Colonic mucosa (tissue), 4 donors: ENCODE results near the gene ZNF408. TPM values are rescaled to one million over a fixed set of nuclear protein-coding genes. Genes with fewer than 3 reads are reported as not detected.
"Not testable (repeated sequence)": the region's sequence is repeated elsewhere in the genome, so short reads cannot be mapped to it uniquely, and the experiment has no call there.

Experiments
- DNase-seq: peaks from one replicate; pipeline ENCODE4 v3.0.0-alpha.2; 2020
- H3K27ac ChIP-seq: fragments of 200-600 bp; one replicate; pipeline ENCODE4 v1.8.0; 2021
- H3K27me3 ChIP-seq: fragments of 200-600 bp; one replicate; pipeline ENCODE4 v1.8.0; 2021
- H3K36me3 ChIP-seq: fragments of 200-600 bp; one replicate; pipeline ENCODE4 v1.8.0; 2021
- H3K4me1 ChIP-seq: fragments of 200-600 bp; one replicate; pipeline ENCODE4 v1.8.0; 2021; ENCODE audit warnings: mild to moderate bottlenecking
- H3K4me3 ChIP-seq: fragments of 200-600 bp; one replicate; pipeline ENCODE4 v1.8.0; 2021
- H3K9ac ChIP-seq, 2 donors: one replicate each; pipeline ENCODE4 v1.7.0; 2013; ENCODE audit warnings: control low read depth in 2 of 2, low read depth in 2 of 2, low read length in 2 of 2
- H3K9me3 ChIP-seq: fragments of 200-600 bp; one replicate; pipeline ENCODE4 v1.8.0; 2021
- CTCF ChIP-seq: fragments of 200-600 bp; IDR thresholded peaks from one replicate; pipeline ENCODE4 v1.8.0; 2022; ENCODE audit warnings: antibody characterized with exemption, mild to moderate bottlenecking
- intact Hi-C: fragments of 100-400 bp; cut with DNase I; formaldehyde crosslinking; loops from one replicate; pipeline ENCODE4 v1.14.1; 2022
- total RNA-seq, 2 donors: library from RNA; stranded (reverse); fragmentation: NEBNext Ultra II Directional in 1 of 2; extraction: Animal tissue kit (Norgen Biotek cat#: 25700) in 1 of 2; gene quantifications; one replicate each; pipeline ENCODE4 v1.2.1, GENCODE V29; 2021
- donor health status: healthy.
- donor health status: DM: no; HTN: no; CAD: no.
- donor health status: DM: no; HTN: no; CAD: no.

The ZNF408 gene
- total RNA-seq, 2 donors from 2014 or later, result 11.7 to 15.5 TPM

GRCh38 chr11:46666516-46666915 lies 34.3 kb upstream of the ZNF408 start:
- Histone ChIP-seq H3K36me3 (no peaks in the 10 kb centered on the region), H3K27ac (no peak overlapping the region), H3K27me3 (no peaks in the 10 kb centered on the region), H3K9ac (no peak overlapping the region), H3K4me3 (no peak overlapping the region), H3K9me3 (no peaks in the 10 kb centered on the region), H3K4me1 (no peaks in the 10 kb centered on the region)
- DNase-seq, result no peak
- no peak for TF ChIP-seq CTCF
- intact Hi-C loops, result no loop called here

GRCh38 chr11:46667043-46667481 lies 33.8 kb upstream of the ZNF408 start:
- Histone ChIP-seq H3K36me3 (no peaks in the 10 kb centered on the region), H3K27ac (no peak overlapping the region)

GRCh38 chr11:46668480-46669085 lies 32.2 kb upstream of the ZNF408 start:
- H3K9ac ChIP-seq, result no peak overlapping the region
- no peaks in the 10 kb centered on the region for H3K36me3 ChIP-seq
- no peak for DNase-seq
- no peaks in the 10 kb centered on the region for H3K4me1 ChIP-seq
- H3K27me3 ChIP-seq, result no peaks in the 10 kb centered on the region
- no peak overlapping the region for H3K27ac ChIP-seq
- no peak for TF ChIP-seq CTCF
- no peak overlapping the region for H3K4me3 ChIP-seq
- intact Hi-C loops, result no loop called here
- H3K9me3 ChIP-seq, result no peaks in the 10 kb centered on the region

More at GRCh38 chr11:46667043-46667481, 33.8 kb upstream of the ZNF408 start:
- H3K4me1 ChIP-seq, result no peaks in the 10 kb centered on the region
- H3K9me3 ChIP-seq, result no peaks in the 10 kb centered on the region
- DNase-seq, result no peak
- no peak overlapping the region for H3K4me3 ChIP-seq
- no peaks in the 10 kb centered on the region for H3K27me3 ChIP-seq
- intact Hi-C loops, result no loop called here
- no peak for TF ChIP-seq CTCF
- no peak overlapping the region for H3K9ac ChIP-seq

- no peaks in the 10 kb centered on the region for H3K27me3 ChIP-seq
- no peaks in the 10 kb centered on the region for H3K9me3 ChIP-seq
- no peak overlapping the region for H3K9ac ChIP-seq
- peaks cover 10% of the 10 kb centered on the region for H3K4me1 ChIP-seq
- H3K36me3 ChIP-seq, result no peaks in the 10 kb centered on the region
- DNase-seq, result no peak
- no peak overlapping the region for H3K27ac ChIP-seq
- TF ChIP-seq CTCF, result no peak
- intact Hi-C loops, result no loop called here
- H3K4me3 ChIP-seq, result no peak overlapping the region
Measured at GRCh38 chr11:46669711-46670139, 31.1 kb upstream of the ZNF408 start.

GRCh38 chr11:46670521-46670920 lies 30.3 kb upstream of the ZNF408 start:
- H3K4me3 ChIP-seq, H3K9ac ChIP-seq, H3K27me3 ChIP-seq, H3K27ac ChIP-seq, DNase-seq, intact Hi-C loops, H3K9me3 ChIP-seq, H3K36me3 ChIP-seq: not testable (repeated sequence)
- H3K4me1 ChIP-seq, result peaks cover 15% of the 10 kb centered on the region

- DNase-seq, result no peak
- Histone ChIP-seq H3K4me1 (peaks cover 22% of the 10 kb centered on the region), H3K36me3 (no peaks in the 10 kb centered on the region), H3K27ac (no peak overlapping the region), H3K27me3 (no peaks in the 10 kb centered on the region), H3K4me3 (no peak overlapping the region), H3K9me3 (no peaks in the 10 kb centered on the region), H3K9ac (peak overlapping the region in 1 of 2 donors; percentile 20)
- no peak for TF ChIP-seq CTCF
- intact Hi-C loops, result no loop called here
Measured at GRCh38 chr11:46671958-46672315, 28.9 kb upstream of the ZNF408 start.
